ENCODE results near the gene STOML3. TPM values are rescaled to one million over a fixed set of nuclear protein-coding genes. Genes with fewer than 3 reads are reported as not detected.

The STOML3 gene
- total RNA-seq, 5 donors from 2014 or later (not counting 1 experiment from before 2014, with no cell fraction given), result not detected

DNA sequence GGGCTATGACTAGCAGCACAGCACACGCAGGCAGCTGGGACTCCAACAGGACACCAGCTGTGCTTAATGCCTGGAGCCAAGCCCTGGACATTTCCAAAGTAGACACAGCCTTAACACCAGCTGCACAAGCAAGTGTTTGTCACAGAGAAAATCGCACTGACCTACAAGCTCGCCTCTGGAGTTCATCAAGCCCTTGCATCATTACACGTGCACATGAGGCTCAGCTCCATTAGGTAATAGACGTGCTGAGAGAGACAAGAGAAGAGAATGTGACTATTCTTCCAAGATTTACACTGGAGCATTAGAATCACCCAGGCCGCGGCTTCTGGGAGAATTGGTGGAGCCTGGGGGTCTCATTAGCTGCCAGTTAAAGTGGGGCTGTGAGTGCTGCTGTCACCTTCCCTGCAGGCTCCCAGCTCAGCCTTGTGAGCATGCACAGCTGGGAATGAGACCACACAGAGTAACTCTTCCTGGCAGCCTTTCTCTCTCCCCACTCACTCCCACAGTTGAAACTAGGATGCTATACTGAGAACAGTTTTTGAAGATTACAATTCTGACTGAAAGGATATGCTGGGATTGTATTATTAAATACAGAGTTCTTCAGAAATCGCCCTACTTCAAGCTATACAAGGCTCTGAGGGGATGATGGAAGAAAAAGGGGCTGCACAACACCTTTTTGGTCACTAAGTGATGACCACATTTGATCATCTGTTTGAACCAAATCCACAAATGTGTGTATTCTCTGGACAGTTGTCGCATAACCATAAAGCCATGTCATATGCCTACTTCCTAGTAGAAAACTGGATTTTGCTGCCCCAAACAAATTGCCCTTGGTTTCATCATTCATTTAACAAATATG, 10.5 kb downstream of the STOML3 start:
- peaks cover 4 to 6% of the 10 kb centered on the region in 2 donors for H3K27me3 Mint-ChIP-seq
- peaks cover 8 to 18% (median 14%) of the 10 kb centered on the region in 3 donors for H3K9me3 Mint-ChIP-seq
- ChIA-PET CTCF (no interaction called here), POLR2A (no interaction called here)
- H3K36me3 Mint-ChIP-seq, result peaks cover 3% of the 10 kb centered on the region
- Histone ChIP-seq H3K27me3 (replicated peaks in 1 of 2; ENCODE audit: control insufficient read depth in 2 of 2, extremely low read depth in 1 of 2, insufficient read depth in 2 of 2, low read length in 1 of 2) (no peaks in the 10 kb centered on the region), H3K36me3 (ENCODE audit: control insufficient read depth in 2 of 2, extremely low read depth in 1 of 2, insufficient read depth in 1 of 2, low read length in 1 of 2) (no peaks in the 10 kb centered on the region), H3K4me3 (ENCODE audit: control insufficient read depth in 1 of 2, extremely low read depth in 1 of 2, low read length in 1 of 2) (no peak overlapping the region), H3K4me1 (ENCODE audit: control insufficient read depth in 1 of 2, extremely low read depth in 1 of 2, insufficient read depth in 2 of 2, low read length in 2 of 2) (no peaks in the 10 kb centered on the region), H3K27ac (ENCODE audit: low read length) (no peak overlapping the region), H3K9me3 (no peaks in the 10 kb centered on the region)
- H3K4me3 Mint-ChIP-seq, result no peak overlapping the region
- H3K27ac Mint-ChIP-seq, result no peak overlapping the region
- no peaks in the 10 kb centered on the region for H3K4me1 Mint-ChIP-seq
- no peak for DNase-seq
- ATAC-seq (replicated peaks in 1 of 4), result no peak
- 83% methylated on average over 2 of the region's 9 CpGs for WGBS (ENCODE audit: insufficient coverage)

GRCh38 chr13:38970380-38971051, 20.1 kb downstream of the STOML3 start:
- no peak overlapping the region for H3K27ac ChIP-seq (ENCODE audit: low read length)
- H3K9me3 ChIP-seq, result no peaks in the 10 kb centered on the region
- no peaks in the 10 kb centered on the region for H3K9me3 Mint-ChIP-seq
- DNase-seq (peak in 1 of 35 experiments; percentile 20), ATAC-seq (replicated peaks in 1 of 4) (no peak)
- ChIA-PET CTCF (interaction anchor here in 1 of 2 donors (0.6 to 1.1 kb wide), 2 partner anchors 641 to 1889 kb away, joined by 3 to 4 read pairs; no protein-coding TSS in a partner anchor), POLR2A (no interaction called here)
- H3K4me3 Mint-ChIP-seq, result no peak overlapping the region
- H3K27ac Mint-ChIP-seq, result no peak overlapping the region
- H3K4me1 Mint-ChIP-seq, result no peaks in the 10 kb centered on the region
- H3K36me3 ChIP-seq (ENCODE audit: control insufficient read depth in 2 of 2, extremely low read depth in 1 of 2, insufficient read depth in 1 of 2, low read length in 1 of 2), result no peaks in the 10 kb centered on the region
- no peaks in the 10 kb centered on the region for H3K27me3 Mint-ChIP-seq
- H3K27me3 ChIP-seq (replicated peaks in 1 of 2; ENCODE audit: control insufficient read depth in 2 of 2, extremely low read depth in 1 of 2, insufficient read depth in 2 of 2, low read length in 1 of 2), result no peaks in the 10 kb centered on the region
- no peaks in the 10 kb centered on the region for H3K36me3 Mint-ChIP-seq
- WGBS (ENCODE audit: insufficient coverage), result 86% methylated on average over 2 of the region's 4 CpGs
- no peak overlapping the region for H3K4me3 ChIP-seq (ENCODE audit: control insufficient read depth in 1 of 2, extremely low read depth in 1 of 2, low read length in 1 of 2)
- H3K4me1 ChIP-seq (ENCODE audit: control insufficient read depth in 1 of 2, extremely low read depth in 1 of 2, insufficient read depth in 2 of 2, low read length in 2 of 2), result no peaks in the 10 kb centered on the region

DNA sequence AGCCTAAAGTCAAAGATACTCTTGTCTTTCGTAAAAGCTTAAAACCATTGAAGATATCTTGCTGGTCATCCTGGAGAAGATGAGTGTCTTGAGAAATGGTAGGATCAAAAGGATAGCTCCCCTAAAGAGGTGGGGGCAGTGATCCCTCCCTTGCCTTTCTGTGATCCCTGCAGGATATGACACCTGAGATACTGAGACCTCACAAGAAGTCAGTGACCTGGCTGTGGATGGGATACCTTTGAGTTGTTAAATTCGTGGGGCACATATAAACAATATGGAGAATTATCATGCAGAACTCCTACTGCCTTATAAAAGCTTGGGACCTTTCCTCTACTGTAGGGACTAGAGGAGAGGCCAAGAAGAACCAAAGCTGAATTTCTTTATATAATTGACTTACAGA, 21.4 kb downstream of the STOML3 start:
- H3K4me1 ChIP-seq (ENCODE audit: control insufficient read depth in 1 of 2, extremely low read depth in 1 of 2, insufficient read depth in 2 of 2, low read length in 2 of 2), result no peaks in the 10 kb centered on the region
- Mint-ChIP-seq H3K4me3 (no peak overlapping the region), H3K4me1 (no peaks in the 10 kb centered on the region), H3K27me3 (no peaks in the 10 kb centered on the region), H3K36me3 (no peaks in the 10 kb centered on the region), H3K27ac (no peak overlapping the region), H3K9me3 (no peaks in the 10 kb centered on the region)
- ATAC-seq (replicated peaks in 1 of 4) (no peak), DNase-seq (no peak)
- ChIA-PET POLR2A (no interaction called here), CTCF (no interaction called here)
- H3K36me3 ChIP-seq (ENCODE audit: control insufficient read depth in 2 of 2, extremely low read depth in 1 of 2, insufficient read depth in 1 of 2, low read length in 1 of 2), result no peaks in the 10 kb centered on the region
- H3K27me3 ChIP-seq (replicated peaks in 1 of 2; ENCODE audit: control insufficient read depth in 2 of 2, extremely low read depth in 1 of 2, insufficient read depth in 2 of 2, low read length in 1 of 2), result no peaks in the 10 kb centered on the region
- no peaks in the 10 kb centered on the region for H3K9me3 ChIP-seq
- H3K4me3 ChIP-seq (ENCODE audit: control insufficient read depth in 1 of 2, extremely low read depth in 1 of 2, low read length in 1 of 2), result no peak overlapping the region
- WGBS (ENCODE audit: insufficient coverage), result no CpG with 5 or more reads among the region's 2 CpGs
- no peak overlapping the region for H3K27ac ChIP-seq (ENCODE audit: low read length)

GRCh38 chr13:38967446-38967845, 23.2 kb downstream of the STOML3 start:
- no peaks in the 10 kb centered on the region for H3K27me3 ChIP-seq (replicated peaks in 1 of 2; ENCODE audit: control insufficient read depth in 2 of 2, extremely low read depth in 1 of 2, insufficient read depth in 2 of 2, low read length in 1 of 2)
- CTCF ChIA-PET, result no interaction called here
- H3K4me1 ChIP-seq (ENCODE audit: control insufficient read depth in 1 of 2, extremely low read depth in 1 of 2, insufficient read depth in 2 of 2, low read length in 2 of 2), result no peaks in the 10 kb centered on the region
- H3K27ac Mint-ChIP-seq, result no peak overlapping the region
- no peaks in the 10 kb centered on the region for H3K36me3 Mint-ChIP-seq
- DNase-seq, result no peak
- peaks cover 0 to under 1% of the 10 kb centered on the region in 2 donors for H3K27me3 Mint-ChIP-seq
- no peaks in the 10 kb centered on the region for H3K9me3 ChIP-seq
- H3K4me3 Mint-ChIP-seq, result no peak overlapping the region
- 55% methylated on average over 2 of the region's 2 CpGs for WGBS (ENCODE audit: insufficient coverage)
- POLR2A ChIA-PET, result no interaction called here
- no peaks in the 10 kb centered on the region for H3K4me1 Mint-ChIP-seq
- no peaks in the 10 kb centered on the region for H3K9me3 Mint-ChIP-seq
- H3K36me3 ChIP-seq (ENCODE audit: control insufficient read depth in 2 of 2, extremely low read depth in 1 of 2, insufficient read depth in 1 of 2, low read length in 1 of 2), result no peaks in the 10 kb centered on the region
- H3K4me3 ChIP-seq (ENCODE audit: control insufficient read depth in 1 of 2, extremely low read depth in 1 of 2, low read length in 1 of 2), result no peak overlapping the region
- ATAC-seq (replicated peaks in 1 of 4), result no peak
- no peak overlapping the region for H3K27ac ChIP-seq (ENCODE audit: low read length)

DNA sequence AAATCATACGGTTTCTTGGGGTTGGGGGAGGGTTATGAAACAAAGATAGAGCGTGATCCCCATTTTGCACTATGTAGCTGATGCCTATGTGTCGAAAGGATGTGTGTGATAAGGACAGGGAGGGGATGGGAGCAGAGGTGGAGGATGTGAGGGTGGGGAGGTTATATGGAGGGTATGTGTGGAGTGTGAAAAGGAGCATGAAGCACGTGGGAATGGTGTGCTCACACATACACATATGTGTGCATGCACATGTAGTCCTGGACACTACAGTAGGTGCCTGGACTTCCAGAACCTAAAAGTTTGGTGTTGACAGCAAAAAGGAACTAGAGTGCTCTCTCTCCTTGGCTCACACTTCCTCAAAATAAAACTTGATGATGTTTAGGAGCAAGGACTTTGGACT, 25.4 kb downstream of the STOML3 start:
- POLR2A ChIA-PET, result no interaction called here
- ATAC-seq (replicated peaks in 1 of 4), result no peak
- WGBS (ENCODE audit: insufficient coverage), result 83% methylated on average over 3 of the region's 4 CpGs
- no peak overlapping the region for H3K27ac Mint-ChIP-seq
- CTCF ChIA-PET, result no interaction called here
- H3K27me3 Mint-ChIP-seq, result peaks cover 5 to 9% of the 10 kb centered on the region in 2 donors
- Histone ChIP-seq H3K36me3 (ENCODE audit: control insufficient read depth in 2 of 2, extremely low read depth in 1 of 2, insufficient read depth in 1 of 2, low read length in 1 of 2) (no peaks in the 10 kb centered on the region), H3K4me1 (ENCODE audit: control insufficient read depth in 1 of 2, extremely low read depth in 1 of 2, insufficient read depth in 2 of 2, low read length in 2 of 2) (no peaks in the 10 kb centered on the region), H3K27ac (ENCODE audit: low read length) (no peak overlapping the region), H3K27me3 (replicated peaks in 1 of 2; ENCODE audit: control insufficient read depth in 2 of 2, extremely low read depth in 1 of 2, insufficient read depth in 2 of 2, low read length in 1 of 2) (no peaks in the 10 kb centered on the region), H3K4me3 (ENCODE audit: control insufficient read depth in 1 of 2, extremely low read depth in 1 of 2, low read length in 1 of 2) (no peak overlapping the region), H3K9me3 (no peaks in the 10 kb centered on the region)
- no peak for DNase-seq
- H3K4me1 Mint-ChIP-seq, result no peaks in the 10 kb centered on the region
- H3K4me3 Mint-ChIP-seq, result no peak overlapping the region
- peaks cover 0 to 3% (median 2%) of the 10 kb centered on the region in 3 donors for H3K9me3 Mint-ChIP-seq
- H3K36me3 Mint-ChIP-seq, result no peaks in the 10 kb centered on the region

DNA sequence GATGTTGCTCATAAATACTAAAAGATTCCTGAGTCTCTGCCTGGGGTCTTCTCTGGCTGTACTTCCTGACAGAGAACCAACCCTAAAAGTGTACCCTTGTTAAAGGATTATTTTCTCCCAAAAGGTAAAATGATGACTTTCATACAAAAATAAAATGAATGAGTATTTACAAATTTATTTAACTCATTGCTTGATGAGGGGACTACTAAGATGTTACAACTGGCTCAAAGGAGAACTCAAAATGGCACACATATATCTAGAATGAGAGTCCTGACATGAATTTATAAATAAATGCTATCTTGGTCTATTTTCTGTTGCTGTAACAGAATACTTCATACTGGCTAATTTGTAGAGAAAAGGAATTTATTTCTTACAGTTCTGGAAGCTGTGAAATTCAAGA, 30.5 kb downstream of the STOML3 start:
- Mint-ChIP-seq H3K4me3 (no peak overlapping the region), H3K36me3 (no peaks in the 10 kb centered on the region), H3K27me3 (peaks cover 5 to 17% of the 10 kb centered on the region in 2 donors), H3K9me3 (peaks cover 3 to 10% (median 4%) of the 10 kb centered on the region in 3 donors), H3K4me1 (no peaks in the 10 kb centered on the region), H3K27ac (no peak overlapping the region)
- no peak overlapping the region for H3K27ac ChIP-seq (ENCODE audit: low read length)
- CTCF ChIA-PET, result no interaction called here
- ATAC-seq (replicated peaks in 1 of 4) (no peak), DNase-seq (no peak)
- POLR2A ChIA-PET, result no interaction called here
- H3K9me3 ChIP-seq, result no peaks in the 10 kb centered on the region
- H3K36me3 ChIP-seq (ENCODE audit: control insufficient read depth in 2 of 2, extremely low read depth in 1 of 2, insufficient read depth in 1 of 2, low read length in 1 of 2), result no peaks in the 10 kb centered on the region
- H3K27me3 ChIP-seq (replicated peaks in 1 of 2; ENCODE audit: control insufficient read depth in 2 of 2, extremely low read depth in 1 of 2, insufficient read depth in 2 of 2, low read length in 1 of 2), result no peaks in the 10 kb centered on the region
- H3K4me1 ChIP-seq (ENCODE audit: control insufficient read depth in 1 of 2, extremely low read depth in 1 of 2, insufficient read depth in 2 of 2, low read length in 2 of 2), result no peaks in the 10 kb centered on the region
- H3K4me3 ChIP-seq (ENCODE audit: control insufficient read depth in 1 of 2, extremely low read depth in 1 of 2, low read length in 1 of 2), result no peak overlapping the region
